Upper lobe of left lung (tissue), 6 donors: ENCODE measurements around the gene COPG2. TPM values are rescaled to one million over a fixed set of nuclear protein-coding genes. Genes with fewer than 3 reads are reported as not detected.
"Not testable (repeated sequence)": the region's sequence is repeated elsewhere in the genome, so short reads cannot be mapped to it uniquely, and the experiment has no call there.

ENCODE experiments used
- ATAC-seq, 2 donors: fragments of 200-7000 bp; cut with Tn5 transposase; one replicate each; pipeline ENCODE4 v1.9.1; 2022; ENCODE audit warnings: mild to moderate bottlenecking in 2 of 2, moderate library complexity in 2 of 2; ENCODE audit not compliant: low FRiP score in 2 of 2
- DNase-seq, 2 donors: peaks; one replicate each; pipeline ENCODE4 v3.0.0-alpha.2; 2019 to 2020
- H3K27ac ChIP-seq, 4 donors: fragments of 200-600 bp; sonication (generic); one replicate each; pipeline ENCODE4 v1.5.1; 2016 to 2019
- H3K27me3 ChIP-seq, 4 donors: fragments of 200-600 bp; sonication (generic); one replicate each; pipeline ENCODE4 v1.5.1; 2017 to 2019
- H3K36me3 ChIP-seq, 4 donors: fragments of 200-600 bp; sonication (generic); one replicate each; pipeline ENCODE4 v1.5.1; 2016 to 2019
- H3K4me1 ChIP-seq, 4 donors: fragments of 200-600 bp; sonication (generic); one replicate each; pipeline ENCODE4 v1.5.1; 2018 to 2019
- H3K4me3 ChIP-seq, 4 donors: fragments of 200-600 bp; sonication (generic); one replicate each; pipeline ENCODE4 v1.5.1; 2017 to 2019; ENCODE audit warnings: mild to moderate bottlenecking in 2 of 4, moderate library complexity in 1 of 4
- H3K9me3 ChIP-seq, 4 donors: fragments of 200-600 bp; sonication (generic); one replicate each; pipeline ENCODE4 v1.5.1; 2018 to 2019
- EP300 ChIP-seq, 4 donors: sonication (generic); formaldehyde crosslinking; IDR thresholded peaks; one replicate each; pipeline ENCODE4 v1.5.1; 2017; ENCODE audit warnings: antibody characterized with exemption in 4 of 4, control low read depth in 2 of 4
- POLR2A ChIP-seq, 4 donors: fragments of 450-650 bp; IDR thresholded peaks; one replicate each; pipeline ENCODE4 v1.5.1; 2016 to 2017; ENCODE audit warnings: antibody characterized with exemption in 4 of 4, mild to moderate bottlenecking in 2 of 4
- POLR2AphosphoS5 ChIP-seq, 2 donors: sonication (generic); formaldehyde crosslinking; IDR thresholded peaks; one replicate each; pipeline ENCODE4 v1.5.1; 2017; ENCODE audit warnings: antibody characterized with exemption in 2 of 2
- WGBS, 2 donors: methylation state at CpG; one replicate each; pipeline ENCODE4 v1.1.5; 2017 to 2018; 5-methylcytosine and 5-hydroxymethylcytosine counted together
- total RNA-seq, 6 donors: library from RNA; depleted of rRNA in 4 of 6; stranded (reverse); fragments of >200 nt in 4 of 6; gene quantifications; one replicate each; pipeline versions ENCODE4 v1.1.0 to v1.2.1, GENCODE V29; 2016 to 2021
- TF ChIP-seq, protein P1 (sequence below), 6 experiments: fragments of 450-650 bp in 4 of 6; fragments of 200-600 bp in 2 of 6; sonication (generic) in 2 of 6; IDR thresholded peaks; one replicate each; pipeline ENCODE4 v1.5.1; 2016 to 2019; ENCODE audit warnings: antibody characterized with exemption in 6 of 6
- donor health status: DM: no; HTN: no; CAD: no; lungs with moderate emphysema.
- donor health status: DM: no; HTN: yes; CAD: no; lungs with severe emphysema.

Gene COPG2
- total RNA-seq, 6 donors from 2014 or later, result 8.4 to 18.7 (median 13.9) TPM

DNA sequence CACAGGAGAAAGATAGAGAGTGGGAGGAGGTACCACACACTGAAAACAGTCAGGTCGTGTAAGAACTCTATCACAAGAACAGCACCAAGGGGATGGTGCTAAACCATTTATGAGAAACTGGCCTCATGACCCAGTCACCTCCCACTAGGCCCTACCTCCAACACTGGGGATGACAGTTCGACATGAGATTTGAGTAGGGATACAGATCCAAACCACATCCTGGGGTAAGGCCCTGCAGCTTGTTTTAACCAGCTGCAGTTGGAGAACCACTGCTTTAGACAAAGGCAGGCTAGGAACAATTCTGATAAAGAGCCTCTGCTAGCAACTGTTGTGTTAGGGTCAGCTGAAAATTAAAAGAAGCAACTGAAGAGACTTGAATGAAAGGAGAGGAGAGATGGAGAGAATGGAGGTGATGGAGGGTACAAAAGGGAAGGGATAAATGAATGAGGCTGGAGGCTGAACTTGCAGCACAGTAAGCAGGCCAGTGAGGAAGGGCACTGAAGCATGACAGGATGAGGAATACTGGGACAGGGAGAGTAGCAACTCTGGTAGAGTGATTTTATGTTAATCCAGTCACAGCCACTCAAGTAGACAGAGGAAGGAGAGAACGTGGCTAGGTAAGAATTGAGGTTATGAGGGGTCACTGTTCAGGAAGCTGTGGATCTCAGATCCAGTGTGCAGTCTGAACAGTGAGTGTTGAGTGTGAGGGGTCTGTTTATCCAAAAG lies 153.1 kb downstream of the COPG2 start:
- H3K36me3 ChIP-seq, result peaks cover 0 to 7% (median 5%) of the 10 kb centered on the region in 4 donors
- WGBS, 2 donors, result 78 to 79% methylated on average over 3 of the region's 3 CpGs
- DNase-seq, result no peak
- H3K27ac ChIP-seq, result no peak overlapping the region
- H3K27me3 ChIP-seq, result no peaks in the 10 kb centered on the region
- no peaks in the 10 kb centered on the region for H3K9me3 ChIP-seq
- no peak for ATAC-seq
- H3K4me3 ChIP-seq, result no peak overlapping the region
- no peaks in the 10 kb centered on the region for H3K4me1 ChIP-seq
- no peak for TF ChIP-seq POLR2A (IDR thresholded peaks at IDR 0.05)
- TF ChIP-seq EP300 (IDR thresholded peaks at IDR 0.05), result no peak
- TF ChIP-seq, protein P1, sequence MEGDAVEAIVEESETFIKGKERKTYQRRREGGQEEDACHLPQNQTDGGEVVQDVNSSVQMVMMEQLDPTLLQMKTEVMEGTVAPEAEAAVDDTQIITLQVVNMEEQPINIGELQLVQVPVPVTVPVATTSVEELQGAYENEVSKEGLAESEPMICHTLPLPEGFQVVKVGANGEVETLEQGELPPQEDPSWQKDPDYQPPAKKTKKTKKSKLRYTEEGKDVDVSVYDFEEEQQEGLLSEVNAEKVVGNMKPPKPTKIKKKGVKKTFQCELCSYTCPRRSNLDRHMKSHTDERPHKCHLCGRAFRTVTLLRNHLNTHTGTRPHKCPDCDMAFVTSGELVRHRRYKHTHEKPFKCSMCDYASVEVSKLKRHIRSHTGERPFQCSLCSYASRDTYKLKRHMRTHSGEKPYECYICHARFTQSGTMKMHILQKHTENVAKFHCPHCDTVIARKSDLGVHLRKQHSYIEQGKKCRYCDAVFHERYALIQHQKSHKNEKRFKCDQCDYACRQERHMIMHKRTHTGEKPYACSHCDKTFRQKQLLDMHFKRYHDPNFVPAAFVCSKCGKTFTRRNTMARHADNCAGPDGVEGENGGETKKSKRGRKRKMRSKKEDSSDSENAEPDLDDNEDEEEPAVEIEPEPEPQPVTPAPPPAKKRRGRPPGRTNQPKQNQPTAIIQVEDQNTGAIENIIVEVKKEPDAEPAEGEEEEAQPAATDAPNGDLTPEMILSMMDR (IDR thresholded peaks at IDR 0.05), result no peak
- TF ChIP-seq POLR2AphosphoS5 (IDR thresholded peaks at IDR 0.05), result no peak

DNA sequence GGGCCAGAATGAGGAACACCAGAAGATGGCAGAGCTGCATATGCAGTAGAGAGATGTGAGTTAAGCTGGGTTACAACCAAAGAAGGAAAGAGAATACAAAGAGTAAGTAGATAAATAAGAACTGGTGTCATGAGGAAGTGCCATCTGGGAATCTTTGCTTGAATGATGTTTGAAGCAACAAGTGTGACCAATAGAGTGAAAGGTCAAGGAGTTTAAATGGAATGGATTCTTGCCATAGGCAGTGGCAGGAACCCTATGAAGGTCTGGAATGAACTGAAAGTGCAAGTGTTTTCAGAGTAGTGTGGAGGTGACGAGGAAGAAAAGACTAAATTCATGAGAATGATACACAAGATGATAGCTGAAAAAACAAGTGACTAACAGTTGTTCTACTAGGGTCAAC lies 155.1 kb downstream of the COPG2 start:
- H3K4me3 ChIP-seq, result no peak overlapping the region

DNA sequence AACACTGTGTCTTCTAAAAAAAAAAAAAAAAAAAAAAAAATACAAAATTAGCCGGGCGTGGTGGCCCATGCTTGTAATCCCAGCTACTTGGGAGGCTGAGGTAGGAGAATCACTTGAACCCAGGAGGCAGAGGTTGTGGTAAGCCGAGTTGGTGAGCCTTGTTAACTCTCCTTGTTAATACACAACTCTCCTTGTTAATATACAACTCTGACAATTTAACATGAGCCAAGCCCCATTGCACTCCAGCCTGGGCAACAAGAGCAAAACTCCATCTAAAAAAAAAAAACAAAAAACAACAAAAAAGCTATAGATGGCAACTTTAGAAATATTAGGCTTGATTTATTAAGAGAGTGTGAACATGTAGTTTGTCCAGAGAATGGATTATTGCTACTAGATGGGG lies 156.5 kb downstream of the COPG2 start:
- H3K4me3 ChIP-seq, H3K4me1 ChIP-seq, ATAC-seq, H3K9me3 ChIP-seq, DNase-seq, H3K27me3 ChIP-seq, H3K27ac ChIP-seq: not testable (repeated sequence)
- peaks cover 0 to 34% (median 17%) of the 10 kb centered on the region in 4 donors for H3K36me3 ChIP-seq
- WGBS, 2 donors, result 88 to 93% methylated on average over 3 of the region's 3 CpGs

More for the DNA sequence above, 155.1 kb downstream of the COPG2 start:
- DNase-seq, result no peak
- H3K27ac ChIP-seq, result no peak overlapping the region
- TF ChIP-seq POLR2A (IDR thresholded peaks at IDR 0.05), result no peak
- TF ChIP-seq, protein P1 (IDR thresholded peaks at IDR 0.05), result no peak
- no peak for TF ChIP-seq POLR2AphosphoS5 (IDR thresholded peaks at IDR 0.05)
- TF ChIP-seq EP300 (IDR thresholded peaks at IDR 0.05), result no peak
- H3K27me3 ChIP-seq, result no peaks in the 10 kb centered on the region
- no peak for ATAC-seq
- H3K9me3 ChIP-seq, result no peaks in the 10 kb centered on the region
- 96 to 100% methylated on average over 1 of the region's 1 CpG for WGBS, 2 donors
- H3K4me1 ChIP-seq, result no peaks in the 10 kb centered on the region
- H3K36me3 ChIP-seq, result peaks cover 0 to 20% (median 5%) of the 10 kb centered on the region in 4 donors

DNA sequence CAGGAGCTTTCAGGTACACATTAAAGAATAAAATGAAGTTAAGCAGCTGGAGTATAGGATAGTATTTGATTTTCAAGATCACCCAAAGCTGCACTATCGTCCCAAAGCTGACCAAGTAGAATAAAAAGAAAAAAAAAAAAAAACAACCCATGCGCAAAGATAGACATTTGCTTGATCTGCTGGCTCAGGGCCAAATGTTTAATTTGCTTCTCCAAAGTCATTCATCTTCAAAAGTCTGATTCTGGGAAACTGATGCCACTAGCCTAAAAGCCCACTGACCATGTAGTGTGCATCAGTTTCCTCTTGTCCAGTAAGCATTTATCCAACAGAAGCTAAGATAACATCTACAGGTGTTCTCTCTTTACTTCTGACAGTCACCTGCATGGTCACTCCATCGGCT lies 162.2 kb downstream of the COPG2 start:
- H3K36me3 ChIP-seq, result peaks cover 0 to 67% (median 18%) of the 10 kb centered on the region in 4 donors

DNA sequence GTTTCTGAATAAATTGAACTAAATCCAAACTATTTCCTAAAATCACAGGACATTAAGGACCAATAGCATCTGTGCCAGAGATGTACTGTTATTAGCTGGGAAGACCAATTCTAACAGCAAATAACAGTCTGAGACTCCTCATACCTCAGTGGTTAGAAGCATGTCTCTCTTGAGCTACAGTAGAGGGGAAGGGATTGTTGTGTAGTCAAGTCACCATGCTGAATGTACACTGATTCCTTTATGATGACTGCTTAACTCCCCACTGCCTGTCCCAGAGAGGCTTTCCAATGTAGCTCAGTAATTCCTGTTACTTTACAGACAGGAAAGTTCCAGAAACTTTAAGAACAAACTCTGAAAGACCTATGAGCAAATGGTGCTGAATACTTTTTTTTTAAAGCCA lies 162.8 kb downstream of the COPG2 start:
- ATAC-seq, result no peak
- H3K27me3 ChIP-seq, result no peaks in the 10 kb centered on the region
- H3K36me3 ChIP-seq, result peaks cover 0 to 64% (median 18%) of the 10 kb centered on the region in 4 donors
- H3K9me3 ChIP-seq, result no peaks in the 10 kb centered on the region
- TF ChIP-seq POLR2AphosphoS5 (IDR thresholded peaks at IDR 0.05) (no peak), POLR2A (IDR thresholded peaks at IDR 0.05) (no peak), EP300 (IDR thresholded peaks at IDR 0.05) (no peak)
- TF ChIP-seq, protein P1 (IDR thresholded peaks at IDR 0.05), result no peak
- DNase-seq, result no peak
- no peaks in the 10 kb centered on the region for H3K4me1 ChIP-seq
- no peak overlapping the region for H3K4me3 ChIP-seq
- no peak overlapping the region for H3K27ac ChIP-seq

More for the DNA sequence above, 162.2 kb downstream of the COPG2 start:
- Histone ChIP-seq H3K27me3 (no peaks in the 10 kb centered on the region), H3K4me3 (no peak overlapping the region), H3K27ac (no peak overlapping the region), H3K4me1 (no peaks in the 10 kb centered on the region), H3K9me3 (no peaks in the 10 kb centered on the region)
- ATAC-seq (no peak), DNase-seq (no peak)
- TF ChIP-seq POLR2AphosphoS5 (IDR thresholded peaks at IDR 0.05) (no peak), EP300 (IDR thresholded peaks at IDR 0.05) (no peak), POLR2A (IDR thresholded peaks at IDR 0.05) (no peak)
- TF ChIP-seq, protein P1 (IDR thresholded peaks at IDR 0.05), result no peak
- 93 to 95% methylated on average over 3 of the region's 3 CpGs for WGBS, 2 donors
